Thoracic aorta (tissue), 2 donors: ENCODE measurements around the gene TOX2. TPM values are rescaled to one million over a fixed set of nuclear protein-coding genes. Genes with fewer than 3 reads are reported as not detected.

Experiments
- ATAC-seq: fragments of 150-250 bp; one replicate; pipeline ENCODE4 v1.8.0; 2017; ENCODE audit warnings: low read depth; ENCODE audit not compliant: insufficient number of reproducible peaks, low FRiP score
- DNase-seq: peaks from one replicate; pipeline ENCODE4 v3.0.0-alpha.2; 2020; ENCODE audit warnings: low spot score
- H3K27ac ChIP-seq, 2 donors: fragments of 200-600 bp; sonication (generic); 1 replicate in 1 of 2; 2 replicates in 1 of 2; pipeline ENCODE4 v1.5.1; 2016; ENCODE audit warnings: mild to moderate bottlenecking in 2 of 2, moderate library complexity in 2 of 2
- H3K27me3 ChIP-seq: fragments of 200-600 bp; sonication (generic); replicated peaks from 2 replicates; pipeline ENCODE4 v1.6.0; 2016; ENCODE audit warnings: mild to moderate bottlenecking; ENCODE audit not compliant: insufficient read depth
- H3K36me3 ChIP-seq: fragments of 200-600 bp; sonication (generic); one replicate; pipeline ENCODE4 v1.5.1; 2016
- H3K4me1 ChIP-seq, 2 donors: fragments of 200-600 bp; sonication (generic); 1 replicate in 1 of 2; 2 replicates in 1 of 2; pipeline versions ENCODE4 v1.5.1 to v1.6.0; 2016; ENCODE audit warnings: low read depth in 2 of 2, mild to moderate bottlenecking in 1 of 2; ENCODE audit not compliant: control insufficient read depth in 1 of 2
- H3K4me3 ChIP-seq: fragments of 200-600 bp; sonication (generic); 2 replicates; pipeline ENCODE4 v1.5.1; 2016; ENCODE audit warnings: mild to moderate bottlenecking
- H3K9me3 ChIP-seq: fragments of 200-600 bp; sonication (generic); 2 replicates; pipeline ENCODE4 v1.5.1; 2016
- CTCF ChIP-seq: fragments of 200-600 bp; sonication (generic); IDR thresholded peaks from one replicate; pipeline ENCODE4 v1.5.1; 2019; ENCODE audit warnings: antibody characterized with exemption
- total RNA-seq, 2 donors: library from RNA; depleted of rRNA; stranded (reverse); fragments of >200 nt; gene quantifications; one replicate each; pipeline versions ENCODE4 v1.1.0 to v1.2.3, GENCODE V29; 2016

Gene TOX2
- total RNA-seq, 2 donors from 2014 or later: 4.2 to 14.6 TPM

GRCh38 chr20:44083220-44083933, 168.7 kb downstream of the TOX2 start:
- DNase-seq: no peak
- Histone ChIP-seq H3K36me3 (no peaks in the 10 kb centered on the region), H3K27ac (no peak overlapping the region), H3K4me1 (peaks cover 0 to 12% of the 10 kb centered on the region in 2 donors), H3K27me3 (no peaks in the 10 kb centered on the region), H3K9me3 (no peaks in the 10 kb centered on the region), H3K4me3 (no peak overlapping the region)
- TF ChIP-seq CTCF: no peak
- no peak for ATAC-seq

GRCh38 chr20:44084439-44084838, 169.8 kb downstream of the TOX2 start:
- Histone ChIP-seq H3K9me3 (no peaks in the 10 kb centered on the region), H3K36me3 (no peaks in the 10 kb centered on the region), H3K27ac (no peak overlapping the region), H3K4me1 (peaks cover 0 to 12% of the 10 kb centered on the region in 2 donors), H3K4me3 (no peak overlapping the region), H3K27me3 (no peaks in the 10 kb centered on the region)
- no peak for TF ChIP-seq CTCF
- no peak for ATAC-seq
- DNase-seq: no peak

- peaks cover 0 to 12% of the 10 kb centered on the region in 2 donors for H3K4me1 ChIP-seq
- DNase-seq: no peak
Measured at GRCh38 chr20:44084891-44085290, 170.2 kb downstream of the TOX2 start.

GRCh38 chr20:44085616-44086434, 171.2 kb downstream of the TOX2 start:
- peaks cover 0 to 12% of the 10 kb centered on the region in 2 donors for H3K4me1 ChIP-seq
- no peaks in the 10 kb centered on the region for H3K27me3 ChIP-seq
- DNase-seq: no peak
- H3K36me3 ChIP-seq: no peaks in the 10 kb centered on the region
- ATAC-seq: no peak
- TF ChIP-seq CTCF: no peak
- H3K9me3 ChIP-seq: no peaks in the 10 kb centered on the region
- H3K27ac ChIP-seq: no peak overlapping the region
- H3K4me3 ChIP-seq: no peak overlapping the region

More at GRCh38 chr20:44084891-44085290, 170.2 kb downstream of the TOX2 start:
- H3K27me3 ChIP-seq: no peaks in the 10 kb centered on the region
- no peaks in the 10 kb centered on the region for H3K36me3 ChIP-seq
- ATAC-seq: no peak
- no peak overlapping the region for H3K4me3 ChIP-seq
- H3K9me3 ChIP-seq: no peaks in the 10 kb centered on the region
- no peak overlapping the region for H3K27ac ChIP-seq
- no peak for TF ChIP-seq CTCF
